GM18858 (cell line): ENCODE measurements around the gene ATP1A3.

ENCODE experiments used
- ATAC-seq: cut with Tn5 transposase; IDR thresholded peaks from one replicate; pipeline ENCODE4 v1.9.1; 2021; ENCODE audit not compliant: unreplicated experiment

ATP1A3 gene

DNA sequence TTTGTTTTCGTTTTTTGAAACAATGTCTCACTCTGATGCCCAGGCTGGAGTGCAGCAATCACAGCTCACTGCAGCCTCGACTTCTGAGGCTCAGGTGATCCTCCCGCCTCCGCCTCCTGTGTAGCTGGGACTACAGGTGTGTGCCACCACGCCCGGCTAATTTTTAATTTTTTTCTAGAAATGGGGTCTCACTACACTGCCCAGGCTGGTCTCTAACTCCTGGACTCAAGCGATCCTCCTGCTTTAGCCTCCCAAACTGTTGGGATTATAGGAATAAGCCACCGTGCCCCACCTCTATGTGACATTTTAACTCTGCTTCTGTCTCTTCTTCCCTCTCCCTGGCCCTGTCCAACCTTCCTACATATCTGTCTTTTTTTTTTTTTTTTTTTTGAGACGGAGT is 5.1 kb downstream of the ATP1A3 start:
- ATAC-seq: no peak

DNA sequence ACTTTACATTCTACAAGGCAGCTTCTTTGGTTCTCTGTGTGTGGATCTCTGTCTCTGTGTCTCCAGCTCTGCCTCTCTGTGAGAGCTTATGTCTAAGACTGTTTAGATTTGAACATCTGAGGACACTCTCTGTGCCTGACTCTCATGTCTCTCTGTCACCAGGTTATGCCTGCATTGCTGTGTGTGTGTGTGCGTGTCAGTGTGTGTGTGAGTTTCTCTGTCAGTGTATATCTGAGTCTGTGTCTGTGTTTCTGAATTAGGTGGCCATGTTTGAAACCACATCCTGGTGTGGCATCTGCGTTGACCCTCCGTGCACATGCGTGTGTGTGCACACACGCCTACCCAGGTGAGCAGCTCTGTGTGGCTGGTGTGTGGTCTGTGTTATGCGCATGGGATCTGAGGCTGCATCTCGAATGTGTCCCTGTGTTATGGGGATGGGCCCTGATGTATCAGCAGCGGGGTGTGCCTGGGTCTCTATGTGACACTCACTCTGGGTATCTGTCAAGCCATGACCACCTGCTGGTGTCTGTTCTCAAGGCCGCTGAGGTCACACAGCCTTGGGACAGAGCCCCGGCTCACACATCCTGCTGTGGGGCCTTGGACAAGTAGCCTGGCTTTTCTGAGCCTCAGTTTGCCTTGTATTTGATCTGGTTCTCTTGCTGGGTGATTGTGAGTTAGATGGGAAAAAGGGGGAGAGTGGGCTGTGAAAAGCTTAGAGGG is 6.7 kb downstream of the ATP1A3 start:
- ATAC-seq: no peak

DNA sequence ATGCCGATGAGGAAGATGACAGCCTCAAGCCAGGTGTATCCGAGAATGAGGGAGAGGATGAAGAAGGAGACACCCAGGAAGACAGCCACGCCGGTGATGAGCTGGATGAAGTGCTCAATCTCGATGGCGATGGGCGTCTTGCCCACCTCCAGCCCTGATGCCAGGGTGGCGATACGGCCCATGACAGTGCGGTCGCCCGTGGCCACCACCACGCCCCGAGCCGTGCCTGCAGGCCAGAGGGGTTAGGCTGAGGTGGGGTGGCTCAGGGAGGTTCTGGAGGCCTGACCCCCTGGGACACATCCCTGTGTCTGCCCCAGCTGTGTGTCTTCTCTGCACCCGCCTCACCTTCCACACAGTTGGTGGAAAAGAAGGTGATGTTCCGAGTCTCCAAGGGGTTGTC is 9.1 kb downstream of the ATP1A3 start:
- no peak for ATAC-seq

DNA sequence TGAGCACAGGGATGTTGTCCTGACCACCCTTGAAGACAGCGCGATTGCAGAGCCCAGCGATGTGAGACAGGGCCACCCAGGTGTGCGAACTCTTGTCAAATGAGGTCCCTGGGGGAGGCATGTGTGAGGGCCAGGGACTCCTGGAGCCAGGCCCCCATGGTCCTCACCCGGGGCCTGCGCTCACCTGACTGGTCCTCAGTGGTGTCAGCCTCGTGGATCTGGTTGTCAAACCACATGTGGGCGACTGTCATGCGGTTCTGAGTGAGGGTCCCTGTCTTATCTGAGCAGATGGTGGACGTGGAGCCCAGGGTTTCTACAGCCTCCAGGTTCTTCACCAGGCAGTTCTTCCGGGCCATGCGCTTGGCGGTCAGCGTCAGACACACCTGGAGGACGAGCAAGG is 12.3 kb downstream of the ATP1A3 start:
- no peak for ATAC-seq

DNA sequence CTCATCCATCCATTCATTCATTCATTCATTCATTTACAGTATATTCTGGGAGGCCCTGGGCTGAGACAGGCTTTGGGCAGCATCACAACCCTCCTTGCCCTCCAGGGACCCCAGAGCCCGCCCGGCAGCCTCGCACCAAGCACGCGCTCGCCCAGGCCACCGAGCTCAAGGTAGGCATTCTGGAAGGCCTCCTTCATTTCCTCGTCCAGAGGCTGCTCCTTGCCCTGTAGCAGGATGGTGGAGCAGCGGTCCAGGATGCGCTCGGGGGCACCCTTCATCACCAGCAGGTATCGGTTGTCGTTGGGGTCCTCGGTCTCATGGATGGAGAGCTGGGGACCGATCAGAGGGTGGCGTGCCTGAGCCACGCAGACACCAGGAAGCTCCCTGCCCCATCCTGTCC is 15.6 kb downstream of the ATP1A3 start:
- ATAC-seq: no peak

DNA sequence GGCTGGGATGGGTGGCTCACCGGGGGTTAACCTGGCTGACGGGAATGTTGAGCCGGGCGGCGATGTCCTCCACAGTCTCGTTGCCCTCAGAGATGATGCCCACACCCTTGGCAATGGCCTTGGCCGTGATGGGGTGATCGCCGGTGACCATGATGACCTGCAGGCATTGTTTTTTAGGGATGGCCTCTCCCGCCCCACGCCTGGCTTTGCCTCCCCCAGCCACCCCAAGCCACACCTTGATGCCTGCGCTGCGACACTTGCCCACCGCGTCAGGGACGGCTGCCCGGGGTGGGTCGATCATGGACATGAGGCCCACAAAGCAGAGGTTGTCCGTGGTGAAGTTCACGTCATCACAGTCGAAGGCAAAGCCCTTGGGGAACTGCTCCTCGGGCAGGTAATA is 16.1 kb downstream of the ATP1A3 start:
- no peak for ATAC-seq

DNA sequence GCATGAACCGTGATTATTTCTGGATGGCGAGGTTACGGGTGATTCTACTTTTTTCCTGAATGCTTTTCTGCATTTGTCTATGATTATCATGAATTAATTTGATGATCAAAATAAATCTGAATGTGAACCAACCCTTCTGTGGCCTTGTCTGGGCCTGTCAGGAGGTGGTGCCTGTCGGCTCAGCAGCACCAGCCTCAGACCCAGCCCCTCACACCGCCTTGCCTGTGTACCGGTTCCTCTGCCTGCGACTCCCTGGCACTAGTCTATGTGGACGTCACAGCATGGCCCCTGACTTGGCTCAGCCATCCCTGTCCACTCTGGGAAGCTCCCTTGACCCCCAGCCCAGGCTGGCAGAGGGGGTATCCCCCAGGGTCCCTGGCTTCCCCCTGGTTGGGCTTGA is 19.4 kb downstream of the ATP1A3 start:
- no peak for ATAC-seq

DNA sequence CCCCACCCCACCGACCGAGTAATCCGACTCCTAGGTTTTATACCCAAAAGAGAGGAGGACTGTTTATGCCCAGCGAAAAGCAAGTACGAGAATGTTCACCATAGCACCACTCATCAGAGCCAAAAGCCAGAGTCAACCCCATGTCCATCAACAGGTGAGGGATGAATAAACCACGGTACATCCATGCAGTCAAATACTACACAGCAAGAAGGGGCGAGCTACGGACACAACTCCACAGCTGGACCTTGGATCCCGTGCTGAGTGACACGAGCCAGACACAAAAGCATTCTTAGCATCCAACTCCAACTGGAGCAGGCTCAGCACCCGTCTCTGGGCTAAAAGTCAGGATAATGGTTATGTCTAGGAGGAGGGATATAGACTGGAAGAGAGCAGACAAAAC is 22.7 kb downstream of the ATP1A3 start:
- ATAC-seq: no peak

DNA sequence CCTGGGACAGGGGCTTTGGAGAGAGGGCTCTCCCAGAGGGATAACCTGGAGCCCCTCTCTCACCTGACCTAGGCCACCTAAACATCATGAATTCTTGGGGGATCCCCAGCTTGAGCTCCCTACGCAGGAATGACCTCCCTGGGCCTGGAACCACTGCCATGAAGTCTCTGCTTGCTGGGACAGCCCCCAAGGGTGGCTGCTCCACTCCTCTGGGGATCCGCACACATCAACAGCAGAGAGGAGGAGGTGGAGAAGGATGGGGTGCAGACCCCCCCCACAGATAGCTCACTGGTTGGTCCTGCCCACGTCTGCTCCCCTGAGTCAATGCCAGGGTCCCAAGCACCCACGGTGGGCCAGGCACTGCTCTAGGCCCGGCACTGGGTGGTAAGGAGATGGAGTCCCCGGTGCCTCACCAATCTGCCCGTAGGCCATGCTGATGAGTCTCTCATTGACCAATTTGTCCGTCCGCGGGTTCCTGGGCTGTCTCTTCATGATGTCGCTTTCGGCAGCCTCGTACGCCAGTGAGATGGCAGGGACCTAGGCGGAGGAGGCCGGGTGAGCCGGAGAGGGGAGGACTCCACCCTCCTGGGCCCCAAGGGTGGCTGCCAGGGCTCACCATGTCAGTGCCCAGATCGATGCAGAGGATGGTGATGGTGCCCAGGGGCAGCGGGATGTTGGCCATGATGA is 24.1 kb downstream of the ATP1A3 start:
- no peak for ATAC-seq

DNA sequence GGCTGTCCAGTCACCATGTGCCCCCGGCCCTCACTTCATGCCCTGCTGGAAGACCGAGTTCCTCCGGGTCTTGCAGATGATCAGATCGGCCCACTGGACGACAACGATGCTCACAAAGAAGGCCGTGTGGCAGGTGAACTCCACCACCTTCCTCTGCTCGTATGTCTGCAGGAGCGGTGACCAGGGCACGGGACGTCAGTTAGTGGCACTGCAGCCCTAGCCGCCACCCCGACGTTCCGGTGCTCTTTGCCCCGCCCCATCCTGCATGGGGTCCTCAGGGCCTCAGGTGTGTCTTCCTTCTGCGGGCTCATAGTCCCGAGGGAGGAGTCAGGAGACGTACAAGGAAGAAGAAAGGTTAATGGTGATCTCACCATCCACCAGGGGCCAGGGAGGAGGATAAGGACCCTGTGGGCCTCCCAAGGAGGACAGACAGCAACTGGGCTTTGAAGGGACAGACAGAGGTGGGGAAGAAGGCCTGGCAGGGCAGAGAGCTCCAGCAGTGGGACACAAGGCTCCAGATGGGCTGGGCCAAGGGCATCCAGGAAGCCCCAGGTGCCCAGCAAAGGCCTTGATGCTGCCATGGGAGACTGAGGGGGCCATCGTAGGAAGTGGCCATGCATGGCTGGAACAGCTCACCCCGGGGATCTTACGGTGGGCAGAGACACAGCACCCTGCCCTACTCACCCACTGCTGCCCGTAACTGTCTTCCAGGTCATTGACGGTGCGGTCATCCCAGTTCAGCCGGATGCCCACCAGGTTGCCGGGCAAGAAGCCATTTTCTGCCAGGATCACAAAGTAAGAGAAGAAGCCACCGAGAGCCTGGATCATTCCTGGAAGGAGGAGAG is 25.1 kb downstream of the ATP1A3 start:
- no peak for ATAC-seq

DNA sequence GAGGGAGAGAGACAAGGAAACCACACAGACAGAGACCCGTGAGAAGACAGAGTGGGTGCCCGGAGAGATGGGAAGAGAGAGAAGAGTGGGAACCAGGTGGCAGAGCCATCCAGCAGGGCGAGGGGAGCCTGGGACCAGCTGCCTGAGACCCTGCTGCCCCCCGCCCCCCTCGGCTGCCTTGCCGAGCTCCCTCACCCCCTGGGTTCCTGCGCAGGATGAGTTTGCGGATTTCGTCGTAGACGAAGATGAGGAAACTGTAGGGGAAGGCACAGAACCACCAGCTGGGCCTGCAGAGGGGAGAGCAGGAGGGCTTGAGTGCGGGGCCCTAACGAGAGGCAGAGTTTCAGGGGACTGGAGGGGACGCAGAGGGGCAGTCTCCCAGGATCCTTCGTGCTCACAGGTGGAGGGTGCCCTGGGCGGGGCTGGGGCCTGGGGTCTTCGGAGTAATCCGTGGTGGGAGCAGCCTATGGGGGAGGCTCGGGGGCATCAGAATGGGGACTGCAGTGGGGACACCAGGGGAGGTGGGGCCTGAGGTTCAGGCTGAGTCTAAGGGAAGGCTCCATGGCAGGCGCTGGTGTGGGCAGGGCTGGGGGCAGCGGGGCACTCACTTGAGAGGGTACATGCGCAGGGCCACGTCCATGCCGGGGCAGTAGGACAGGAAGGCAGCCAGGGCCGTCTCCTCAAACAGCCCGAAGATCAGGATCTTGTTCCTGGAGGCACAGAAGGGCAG is 26.8 kb downstream of the ATP1A3 start:
- ATAC-seq: no peak

DNA sequence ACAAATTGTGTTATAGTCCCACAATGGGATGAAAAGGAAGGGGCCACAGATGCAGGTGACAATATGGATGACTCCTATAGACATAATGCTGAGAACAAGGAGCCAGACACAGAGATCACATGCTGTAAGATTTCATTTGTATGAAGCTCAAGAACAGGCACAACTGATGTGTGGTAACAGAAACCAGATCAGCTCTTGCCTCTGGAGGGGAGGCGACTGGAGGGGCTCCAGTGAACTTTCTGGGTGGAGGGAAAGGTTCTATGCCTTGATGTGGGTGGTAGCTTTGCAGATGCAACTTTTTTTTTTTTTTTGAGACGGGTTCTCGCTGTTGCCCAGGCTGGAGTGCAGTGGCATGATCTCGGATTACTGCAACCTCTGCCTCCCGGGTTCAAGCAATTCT is 28.9 kb downstream of the ATP1A3 start:
- ATAC-seq: no peak

DNA sequence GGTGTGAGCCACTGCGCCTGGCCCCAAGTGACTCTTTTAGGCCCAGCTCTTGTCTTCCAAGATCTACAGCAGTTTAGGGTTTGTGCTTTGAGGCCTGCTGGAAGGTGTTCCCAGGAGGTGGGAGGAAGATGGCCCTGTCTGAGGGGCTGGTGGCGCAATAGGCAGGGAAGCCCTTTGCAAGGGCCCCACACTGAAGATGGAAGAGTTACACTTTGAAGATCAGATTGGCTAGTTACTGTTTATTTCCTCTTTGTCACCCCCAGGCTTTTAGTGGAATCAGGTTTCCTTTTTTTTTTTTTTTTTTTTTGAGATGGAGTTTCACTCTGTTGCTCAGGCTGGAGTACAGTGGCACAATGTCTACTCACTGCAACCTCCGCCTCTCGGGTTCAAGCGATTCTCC is 33.1 kb downstream of the ATP1A3 start:
- ATAC-seq: no peak

DNA sequence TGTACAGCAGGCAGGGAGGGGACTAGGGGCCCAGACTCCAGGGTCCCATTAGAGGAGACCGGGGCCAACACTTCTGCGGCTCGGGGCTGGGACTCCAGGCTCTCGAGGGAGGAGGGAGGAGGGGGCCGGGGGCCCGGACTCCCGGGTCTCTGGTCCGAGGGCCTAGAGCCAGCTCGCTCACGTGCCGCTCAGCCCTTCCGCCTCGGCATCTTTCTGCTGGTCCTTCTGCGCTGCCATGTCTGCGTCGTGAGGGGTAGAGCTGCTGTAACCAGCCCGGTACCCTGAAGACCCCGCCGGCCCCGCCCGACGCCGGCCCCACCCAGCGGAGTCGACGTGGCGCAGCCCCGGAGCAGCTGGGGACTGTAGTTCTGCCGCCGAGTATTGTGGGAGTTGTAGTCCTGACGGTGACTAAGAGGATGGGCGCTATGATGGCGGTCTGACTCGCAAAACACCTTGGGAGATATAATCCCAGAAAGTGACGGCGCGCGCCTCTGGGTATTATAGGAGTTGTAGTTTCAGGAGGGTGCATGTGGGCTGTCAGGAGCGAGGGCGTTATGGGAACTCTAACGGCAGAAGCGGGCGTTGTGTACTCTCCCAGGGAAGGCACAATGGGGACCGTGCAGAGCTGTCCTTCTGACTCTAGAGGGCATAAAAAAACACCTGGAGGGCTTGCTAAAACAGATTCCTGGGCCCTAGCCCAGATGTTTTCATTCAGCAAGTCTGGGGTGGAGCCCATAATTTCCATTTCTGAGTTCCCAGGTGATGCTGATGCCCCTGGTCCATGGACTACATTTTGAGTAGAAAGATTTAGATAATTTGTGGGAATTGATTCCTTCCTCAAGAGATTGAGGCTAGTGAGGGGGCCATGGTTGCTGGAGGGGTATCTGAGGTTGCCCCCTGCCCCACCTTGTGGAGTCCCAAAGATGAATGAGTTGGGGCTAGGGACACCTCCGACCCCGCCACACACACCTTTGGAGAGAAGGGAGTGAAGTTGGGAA is 34.7 kb downstream of the ATP1A3 start, which contains the start of gene RABAC1:
Gene RABAC1 (minus strand): TSS at position 266 of the 998 bp plus-strand sequence. CDS start 29 bp downstream, at position 237.
- peak; percentile 70 for ATAC-seq

DNA sequence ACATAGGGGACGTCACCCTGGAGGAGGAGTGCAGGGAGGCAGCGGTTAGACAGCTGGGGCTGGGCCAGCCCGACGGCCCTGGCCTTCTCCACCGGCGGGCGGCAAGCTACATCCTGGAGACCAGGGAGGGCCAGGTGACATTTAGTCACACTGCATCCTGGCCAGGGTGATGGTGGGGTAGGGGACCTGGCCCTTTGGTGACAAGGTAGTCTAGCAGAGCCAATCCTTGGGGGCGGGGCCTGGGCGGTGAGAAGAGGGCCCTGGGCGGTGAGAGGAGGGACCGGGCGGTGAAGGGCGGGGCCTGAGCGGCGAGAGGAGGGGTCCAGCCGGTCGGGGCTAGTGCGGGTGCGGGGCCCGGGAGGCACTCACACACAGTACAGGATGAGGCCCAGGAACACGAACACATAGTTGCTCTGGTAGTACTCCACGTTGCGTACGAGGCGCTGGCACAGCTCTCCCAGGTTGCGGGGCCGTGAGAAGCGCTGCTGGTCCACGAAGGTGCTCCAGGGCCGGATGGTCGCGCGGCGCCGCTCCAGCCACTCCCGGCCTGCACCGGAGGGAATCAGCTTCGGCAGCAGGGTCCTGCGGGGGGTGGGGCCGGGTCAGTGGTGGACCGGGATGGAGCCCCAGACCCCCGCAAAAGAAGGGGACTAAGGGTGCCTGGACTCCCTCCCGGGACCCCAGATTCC is 35.5 kb downstream of the ATP1A3 start:
- no peak for ATAC-seq

DNA sequence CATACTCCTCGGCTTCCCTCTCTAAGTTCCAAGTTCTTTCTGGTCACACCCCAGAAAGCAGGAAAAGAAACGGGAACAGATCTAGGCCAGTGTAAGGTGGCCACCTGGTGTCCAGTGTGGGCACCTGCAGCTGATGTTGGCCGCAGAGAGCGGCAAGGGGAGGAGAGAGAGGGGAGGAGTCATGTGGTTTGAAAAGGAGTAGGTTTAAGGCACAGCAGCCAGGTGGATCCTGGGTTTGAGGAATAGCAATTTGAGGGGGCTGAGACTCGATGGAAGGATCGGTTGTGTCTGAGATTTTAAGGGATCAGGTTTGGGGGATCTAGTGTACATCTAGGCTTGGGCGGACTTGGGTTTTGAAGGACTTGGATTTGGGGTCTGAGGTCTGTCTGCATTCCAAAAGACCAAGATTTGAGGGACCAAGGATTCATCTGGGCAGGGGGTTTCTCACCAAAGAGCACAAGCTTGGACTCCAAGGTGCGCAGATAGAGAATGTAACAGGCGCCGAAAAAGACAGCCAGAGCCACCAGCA is 36.1 kb downstream of the ATP1A3 start:
- no peak for ATAC-seq

DNA sequence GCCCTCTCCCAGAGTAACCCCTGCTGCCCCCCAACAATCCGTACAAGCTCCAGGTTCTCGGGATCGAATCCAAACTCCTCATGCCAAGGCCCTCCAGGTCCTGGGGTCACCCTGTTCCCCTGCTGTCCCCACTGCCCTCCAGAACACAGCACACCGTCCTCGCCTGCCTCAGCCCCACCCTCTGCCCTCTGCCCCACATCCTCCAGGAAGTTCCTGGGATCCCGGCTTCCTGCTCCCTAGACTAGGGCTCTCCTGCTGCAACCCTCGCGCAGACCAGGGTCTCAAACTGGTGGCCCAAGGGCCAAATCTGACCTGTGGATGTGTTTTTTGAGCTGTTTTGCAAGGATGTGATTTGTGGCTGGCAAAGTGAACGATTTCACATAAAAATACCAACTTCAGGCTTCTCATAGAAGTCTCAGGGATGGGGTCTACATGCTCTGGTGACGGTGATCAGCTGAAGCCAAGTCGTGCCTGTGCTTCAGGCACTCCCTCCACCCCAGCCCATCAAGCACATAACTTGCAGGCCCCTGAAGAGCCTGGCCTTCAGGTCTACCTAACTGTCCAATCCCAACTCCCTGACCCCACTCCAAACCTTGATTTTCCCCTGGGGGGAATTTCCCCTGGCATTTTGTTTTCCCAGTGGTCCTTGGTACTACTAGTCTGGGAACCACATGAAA is 36.7 kb downstream of the ATP1A3 start:
- ATAC-seq: no peak

DNA sequence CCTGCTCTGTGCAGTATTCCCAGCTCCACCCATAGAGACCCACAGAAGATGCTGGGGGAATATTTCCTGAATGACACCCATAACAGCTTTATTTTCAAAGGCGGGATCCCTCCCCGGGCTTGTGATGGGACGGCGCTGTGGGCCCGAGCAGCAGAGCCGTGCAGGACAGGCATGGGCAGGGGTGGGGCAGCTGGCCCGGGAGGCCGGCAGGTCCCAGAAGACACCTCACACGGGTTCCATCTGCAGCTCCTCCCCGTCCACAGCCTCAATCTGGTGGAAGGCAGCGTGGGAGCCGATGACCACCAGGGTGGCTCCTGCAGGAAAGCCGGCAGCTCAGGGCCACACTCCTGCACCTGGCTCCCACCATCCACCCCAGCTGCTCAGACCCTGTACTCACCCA is 37.4 kb downstream of the ATP1A3 start:
- ATAC-seq: no peak

DNA sequence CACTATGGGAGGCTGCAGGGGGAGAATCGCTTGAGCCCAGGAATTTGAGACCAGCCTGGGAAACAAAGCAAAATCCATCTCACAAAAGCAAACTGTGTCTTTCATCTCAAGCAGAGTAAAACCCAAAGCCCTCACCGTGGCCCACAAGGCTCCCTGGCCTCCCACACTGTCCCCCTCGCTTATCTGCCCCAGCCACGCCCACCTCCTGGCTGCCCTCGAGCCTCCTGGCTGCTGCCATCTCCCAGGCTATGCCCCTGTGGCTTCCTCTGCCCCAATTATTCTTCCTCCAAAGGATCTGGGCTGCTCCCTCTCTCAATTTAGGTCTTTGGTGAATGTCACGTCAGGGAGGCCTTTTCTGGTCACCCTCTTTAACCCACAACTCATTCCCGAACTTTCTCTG is 38.5 kb downstream of the ATP1A3 start:
- ATAC-seq: no peak
